HG03460 (cell line): ENCODE measurements around the gene SAFB.

ENCODE experiments used
- ATAC-seq: cut with Tn5 transposase; IDR thresholded peaks from one replicate; pipeline ENCODE4 v1.9.1; 2021; ENCODE audit not compliant: unreplicated experiment

Gene SAFB

DNA sequence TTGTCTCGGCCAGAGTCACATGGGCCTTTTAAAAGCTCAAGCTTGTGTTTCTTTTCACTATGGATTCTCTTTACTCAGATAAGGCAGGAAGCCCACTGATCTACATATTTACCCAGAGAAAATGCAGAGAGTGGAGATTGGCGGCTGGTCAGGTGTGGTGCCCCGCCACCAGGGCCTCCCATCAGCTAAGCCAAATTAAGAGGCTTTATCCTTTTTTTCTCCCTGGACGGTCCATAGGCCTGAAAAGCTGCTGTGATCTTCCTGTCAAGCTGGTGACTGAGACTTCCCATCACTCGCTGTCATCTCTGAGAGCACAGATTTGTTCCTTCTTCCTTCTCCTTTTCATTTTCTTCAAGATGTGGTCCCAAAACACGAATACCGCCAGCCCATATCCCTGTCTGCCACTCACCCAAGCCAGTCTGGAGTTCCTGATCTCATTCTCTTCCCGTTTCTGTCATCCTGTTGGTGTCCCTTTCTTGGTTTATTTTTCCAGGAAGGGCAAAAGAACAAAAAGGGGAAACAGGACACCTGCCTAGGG, 1.9 kb downstream of the SAFB start:
- no peak for ATAC-seq

DNA sequence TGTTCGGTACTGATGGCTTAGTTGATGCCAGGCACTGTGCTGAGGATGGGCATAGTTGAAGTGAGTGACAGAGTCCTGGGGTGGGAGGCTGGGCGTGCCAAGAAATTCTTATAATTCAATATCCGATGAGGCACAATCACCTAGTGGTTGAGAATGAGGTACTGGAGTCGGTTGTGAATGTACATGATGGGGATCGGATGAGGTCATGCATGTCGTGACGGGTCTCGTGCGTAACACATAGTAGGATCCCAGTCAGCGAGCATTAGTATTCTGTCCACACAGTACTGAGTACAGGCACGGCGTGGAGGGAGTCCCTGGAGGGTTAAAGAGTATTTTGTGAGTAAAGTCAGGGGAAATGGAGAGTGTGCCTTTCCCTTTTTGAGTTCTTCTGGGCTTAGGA, 2.8 kb downstream of the SAFB start:
- no peak for ATAC-seq

DNA sequence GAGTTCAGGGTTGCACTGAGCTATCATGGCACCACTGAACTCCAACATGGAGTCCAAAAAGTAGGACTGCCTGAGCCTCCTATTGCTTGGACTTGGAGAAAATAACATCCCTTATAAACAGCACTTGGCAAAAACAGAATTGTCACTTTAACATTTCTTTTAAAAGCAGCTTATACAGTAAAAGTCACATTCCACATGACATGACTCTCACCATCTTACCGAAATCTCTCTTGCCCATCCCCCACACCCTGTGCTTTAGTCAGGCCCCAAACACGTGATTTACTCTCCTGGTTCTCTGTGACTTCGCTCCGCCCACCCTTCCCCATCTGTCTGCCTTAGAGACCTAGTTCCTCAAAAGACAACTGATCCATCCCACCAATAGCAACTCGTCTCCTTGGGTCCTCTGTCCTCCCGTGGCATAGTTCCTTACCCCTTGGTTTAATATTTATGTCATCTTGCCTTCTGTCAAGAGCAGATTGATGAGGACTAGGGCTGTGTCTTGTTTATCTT, 4.6 kb downstream of the SAFB start:
- ATAC-seq, result no peak

DNA sequence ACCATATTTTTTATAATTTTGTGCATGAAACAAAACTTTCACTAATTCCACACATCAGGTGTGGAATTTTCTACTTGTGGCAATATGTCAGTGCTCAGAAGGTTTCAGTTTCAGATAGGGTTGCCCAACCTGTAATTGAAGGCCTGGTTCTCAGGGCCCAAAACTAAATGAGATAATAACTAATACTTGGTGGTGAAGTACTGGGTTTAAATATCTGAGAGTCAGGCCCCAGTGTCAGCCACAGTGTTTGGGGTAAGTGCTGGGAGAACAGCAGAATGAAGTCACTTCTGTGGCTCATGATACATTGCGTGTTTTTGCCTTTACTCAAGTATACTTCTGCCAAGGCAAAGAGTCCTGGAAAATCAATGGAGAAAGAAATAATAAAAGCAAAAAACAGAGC, 5.6 kb downstream of the SAFB start:
- ATAC-seq, result no peak

DNA sequence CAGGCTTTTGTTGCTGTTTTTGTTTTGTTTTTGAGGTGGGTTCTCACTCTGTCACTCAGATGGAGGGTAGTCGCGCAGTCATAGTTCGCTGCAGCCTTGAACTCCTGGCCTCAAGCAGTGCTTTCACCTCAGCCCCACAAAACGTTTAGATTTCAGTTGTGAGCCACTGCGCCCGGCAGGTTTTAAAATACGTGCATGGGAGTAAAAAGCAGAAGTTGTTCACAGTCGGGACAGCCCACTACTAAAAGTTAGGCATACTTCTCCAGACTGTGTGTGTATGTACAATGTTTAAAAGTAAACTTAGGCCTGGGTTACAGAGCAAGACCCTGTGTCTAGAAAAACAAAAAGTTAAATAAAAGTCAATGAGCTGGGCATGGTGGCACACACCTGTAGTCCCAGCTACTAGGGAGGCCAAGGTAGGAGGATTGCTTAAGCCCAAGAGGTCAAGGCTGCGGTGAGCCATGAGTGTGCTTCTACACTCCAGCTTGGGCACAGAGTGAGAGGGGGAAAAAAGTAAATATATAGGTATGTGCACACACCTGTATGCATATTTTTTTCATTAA, 6.1 kb downstream of the SAFB start:
- no peak for ATAC-seq

DNA sequence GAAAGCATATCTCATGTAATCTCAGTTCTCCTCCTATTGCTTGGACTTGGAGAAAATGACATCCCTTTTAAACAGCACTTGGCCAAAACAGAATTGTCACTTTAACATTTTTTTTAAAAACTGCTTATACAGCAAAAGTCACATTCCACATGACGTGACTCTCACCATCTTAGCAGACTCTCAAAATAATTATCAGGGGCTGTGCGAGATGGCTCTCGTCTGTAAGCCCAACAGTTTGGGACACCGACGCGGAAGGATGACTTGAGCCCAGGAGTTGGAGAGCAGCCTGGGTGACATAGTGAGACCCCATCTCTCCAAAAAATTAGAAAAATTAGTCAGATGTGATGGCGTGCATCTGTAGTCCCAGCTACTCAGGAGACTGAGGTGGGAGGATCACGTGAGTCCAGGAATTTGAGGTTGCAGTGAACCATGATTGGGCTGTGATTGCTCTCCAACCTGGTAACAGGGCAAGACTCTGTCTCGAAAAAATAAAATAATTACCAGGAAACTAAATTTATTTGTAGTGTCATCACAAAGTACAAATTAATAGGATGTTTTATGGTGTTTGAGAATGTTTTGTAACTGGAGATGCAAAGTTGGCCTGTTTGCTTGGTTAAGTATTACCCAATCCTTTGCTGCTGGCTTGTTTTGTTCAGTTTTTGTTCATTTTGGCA, 8.8 kb downstream of the SAFB start:
- ATAC-seq, result no peak

DNA sequence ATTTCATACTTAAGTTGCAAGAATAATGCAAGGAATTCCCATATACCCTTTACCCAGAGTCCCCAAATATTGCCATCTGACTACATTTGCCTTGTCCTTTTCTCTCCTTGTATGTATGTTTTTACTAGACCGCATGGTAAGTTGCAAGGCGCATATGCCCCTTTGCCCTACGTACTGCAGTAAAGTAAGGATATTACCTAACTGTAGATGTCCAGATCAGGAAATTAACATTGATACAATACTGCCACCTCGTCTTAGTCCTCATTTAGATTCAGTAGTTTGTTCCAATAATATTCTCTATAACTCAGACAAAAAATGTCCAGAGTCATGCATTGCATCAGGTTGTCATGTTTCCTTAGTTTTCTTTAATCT, 9.3 kb downstream of the SAFB start:
- ATAC-seq, result no peak

DNA sequence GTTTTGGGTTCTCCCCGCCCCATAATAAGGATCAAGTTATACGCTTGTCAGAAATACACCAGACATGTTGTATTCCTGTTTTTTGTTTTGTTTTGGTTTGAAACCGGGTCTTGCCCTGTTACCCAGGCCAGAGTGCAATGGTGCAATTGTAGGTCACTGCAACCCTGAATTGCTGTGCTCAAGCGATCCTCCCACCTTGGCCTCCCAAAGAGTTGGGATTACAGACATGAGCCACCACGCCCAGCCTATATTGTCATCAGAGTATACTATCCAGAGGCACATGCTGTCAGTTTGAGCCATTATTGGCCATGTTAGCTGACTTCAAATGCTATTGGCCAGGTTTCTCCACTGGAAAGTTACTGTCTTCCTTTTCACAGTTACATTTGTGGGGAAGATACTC, 9.8 kb downstream of the SAFB start:
- ATAC-seq, result no peak

DNA sequence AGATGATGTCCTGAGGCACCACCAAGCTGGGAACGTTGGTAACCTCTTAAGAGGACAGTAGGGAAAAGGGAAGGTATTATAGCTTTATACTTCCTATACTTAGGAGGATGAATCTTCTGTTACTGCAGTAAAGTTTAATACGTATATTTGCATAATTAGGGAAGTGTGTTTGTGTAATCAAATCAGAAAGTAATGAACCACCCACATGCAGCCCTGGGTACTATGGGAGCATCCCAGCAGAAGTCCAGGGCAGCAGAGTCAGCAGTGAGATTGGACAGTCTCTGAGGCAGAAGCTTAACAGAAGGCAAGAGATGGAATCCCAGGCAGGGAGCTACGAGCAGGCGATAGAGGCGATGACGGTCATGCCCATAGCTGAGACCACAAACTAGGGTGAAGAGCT, 12.5 kb downstream of the SAFB start:
- ATAC-seq, result no peak

DNA sequence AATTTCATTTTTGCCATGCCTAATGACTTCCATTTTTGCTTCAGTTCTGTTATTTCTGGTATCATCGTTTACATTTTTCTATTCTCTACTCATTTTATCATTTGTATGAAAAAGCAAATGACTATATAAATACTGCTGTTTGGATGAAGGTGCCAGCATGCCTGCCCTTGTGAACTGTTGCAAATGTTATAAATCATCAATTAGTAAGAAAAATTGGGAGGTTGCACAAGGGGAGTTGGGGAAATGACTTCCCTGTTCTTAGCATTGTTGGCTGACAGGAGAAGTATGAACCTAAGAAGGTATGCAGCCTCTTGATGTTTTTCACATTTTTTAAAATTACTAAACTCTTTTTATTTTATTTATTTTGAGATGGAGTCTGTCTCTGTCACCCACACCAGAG, 15.1 kb downstream of the SAFB start:
- ATAC-seq, result no peak

DNA sequence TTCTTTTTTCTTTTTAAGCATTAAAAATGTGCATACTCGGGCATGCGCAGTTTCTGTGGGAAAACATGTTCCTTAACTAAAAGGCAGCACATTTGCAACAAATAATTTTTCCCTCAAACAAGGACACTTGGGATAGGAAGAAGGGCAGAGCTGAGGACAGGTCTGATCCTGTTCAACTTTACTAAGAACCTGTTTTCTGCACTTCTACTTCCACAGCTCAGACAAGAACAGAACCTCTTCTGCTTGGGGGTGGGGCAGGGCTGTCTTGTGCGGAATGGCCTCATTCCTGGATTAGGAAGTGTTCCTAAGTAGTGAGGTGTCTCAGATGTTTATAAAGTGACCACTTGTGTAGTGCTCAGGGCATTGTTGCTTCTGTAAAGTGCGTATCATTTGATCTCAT, 18.3 kb downstream of the SAFB start:
- ATAC-seq, result no peak

DNA sequence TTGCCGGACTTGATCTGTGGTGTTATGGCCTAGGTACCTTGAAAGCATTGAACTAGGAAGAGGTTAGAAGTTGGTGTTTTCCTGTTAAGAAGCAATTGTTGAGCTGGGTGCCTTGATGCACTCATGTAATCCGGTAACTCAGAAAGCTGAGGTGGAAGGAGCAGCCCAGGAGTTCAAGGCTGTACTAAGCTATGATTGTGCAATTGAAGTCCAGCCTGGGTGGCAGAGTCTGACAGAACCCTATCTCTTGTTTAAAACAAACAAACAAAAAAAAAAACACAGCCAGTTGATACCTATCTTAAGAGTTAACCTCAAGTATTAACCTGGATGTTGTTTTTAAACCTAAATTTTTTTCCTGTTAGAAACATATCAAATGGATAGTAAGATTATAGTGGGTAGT, 19.3 kb downstream of the SAFB start:
- ATAC-seq, result no peak

DNA sequence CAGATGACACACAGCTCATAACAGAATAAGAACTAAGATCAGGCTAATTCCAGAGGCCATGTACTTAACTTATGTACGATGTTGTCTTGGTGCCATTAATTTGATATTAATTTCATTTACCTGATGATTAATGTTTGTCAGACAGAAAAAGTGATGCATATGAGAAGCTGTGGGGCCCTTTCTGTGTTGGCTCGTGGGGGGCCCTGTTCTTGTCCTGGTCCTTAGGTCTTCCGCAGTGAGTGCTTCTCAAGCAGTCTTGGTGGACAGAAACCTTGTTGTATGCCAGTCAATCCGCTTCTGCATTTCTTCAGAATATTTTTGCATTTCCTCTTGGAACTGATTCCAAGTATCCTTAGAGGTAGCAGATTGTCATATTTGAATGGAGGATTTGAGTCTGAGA, 20.2 kb downstream of the SAFB start:
- no peak for ATAC-seq

DNA sequence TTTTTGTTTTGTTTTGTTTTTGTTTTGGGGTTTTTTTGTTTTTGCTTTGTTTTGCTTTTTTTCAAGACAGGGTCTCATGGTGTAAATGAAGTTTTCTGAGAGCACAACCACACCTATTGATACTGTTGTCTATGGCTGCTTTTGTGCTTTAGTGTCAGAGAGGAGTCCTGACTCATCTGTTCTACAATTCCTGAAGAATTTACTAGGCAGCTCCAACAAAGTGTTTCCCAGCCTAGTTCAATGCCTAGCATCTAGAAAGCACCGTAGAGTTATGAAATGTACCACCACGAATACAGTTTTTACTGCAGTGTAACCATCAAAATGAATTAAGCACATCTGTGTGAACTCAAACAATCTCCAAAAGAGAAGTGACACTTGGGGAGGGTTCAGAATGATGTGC, 21.2 kb downstream of the SAFB start:
- ATAC-seq, result no peak

DNA sequence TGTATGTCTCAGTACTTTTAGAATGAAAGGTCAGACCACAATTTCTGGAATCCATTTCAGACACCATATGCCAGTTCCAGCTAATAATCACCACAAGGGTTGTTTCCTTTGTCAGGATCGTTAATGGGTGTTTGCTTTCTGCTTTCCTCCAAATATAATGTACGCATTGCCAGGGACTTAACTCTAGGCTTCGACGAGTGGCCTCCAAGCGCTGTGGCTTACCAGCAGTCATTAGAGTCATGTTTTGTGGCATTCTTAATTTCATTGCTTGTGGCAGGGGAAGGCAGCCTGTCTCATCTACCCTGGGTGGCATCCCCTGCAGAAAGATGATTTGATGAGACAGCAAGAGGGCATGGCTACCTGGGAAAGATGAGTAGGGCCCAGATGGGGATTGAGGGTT, 22.5 kb downstream of the SAFB start:
- no peak for ATAC-seq

DNA sequence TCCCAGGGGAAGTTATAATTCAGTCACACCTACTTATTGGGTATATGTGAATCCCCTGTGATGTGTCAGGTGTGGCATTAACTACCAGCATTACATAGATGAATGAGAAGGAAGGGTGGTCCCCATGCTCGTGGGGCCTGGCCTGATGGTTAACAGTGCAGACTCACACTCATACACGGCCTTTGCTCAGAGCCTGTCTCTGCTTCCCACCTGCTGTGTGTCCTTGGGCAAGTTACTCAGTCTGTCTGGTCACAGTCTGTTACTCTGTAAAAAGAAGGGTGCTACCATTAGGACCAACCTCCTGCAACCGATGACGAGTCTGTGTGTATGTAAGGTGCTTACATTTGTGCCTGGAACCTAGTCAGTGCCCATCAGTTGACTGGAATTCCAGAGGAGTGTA, 23.8 kb downstream of the SAFB start:
- no peak for ATAC-seq

DNA sequence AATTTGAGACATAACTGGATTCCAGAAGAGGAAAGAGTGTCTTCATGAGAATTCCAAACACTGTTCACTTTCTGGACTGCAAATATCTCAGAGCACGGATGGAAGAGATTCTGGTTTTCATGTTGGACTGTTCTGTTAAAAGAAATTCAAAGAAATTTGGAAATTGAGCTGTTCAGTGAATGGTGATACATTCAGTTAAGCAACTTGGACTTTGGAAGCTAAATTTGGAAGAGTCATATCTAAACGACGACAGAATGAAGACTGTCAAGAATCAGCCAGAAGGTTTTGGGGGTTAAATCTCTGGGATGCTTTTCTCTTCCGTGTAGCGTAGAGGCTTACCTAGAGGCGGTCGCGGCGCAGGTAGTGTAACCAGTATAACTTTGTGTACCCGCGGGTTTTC, 25.6 kb downstream of the SAFB start:
- ATAC-seq, result no peak

DNA sequence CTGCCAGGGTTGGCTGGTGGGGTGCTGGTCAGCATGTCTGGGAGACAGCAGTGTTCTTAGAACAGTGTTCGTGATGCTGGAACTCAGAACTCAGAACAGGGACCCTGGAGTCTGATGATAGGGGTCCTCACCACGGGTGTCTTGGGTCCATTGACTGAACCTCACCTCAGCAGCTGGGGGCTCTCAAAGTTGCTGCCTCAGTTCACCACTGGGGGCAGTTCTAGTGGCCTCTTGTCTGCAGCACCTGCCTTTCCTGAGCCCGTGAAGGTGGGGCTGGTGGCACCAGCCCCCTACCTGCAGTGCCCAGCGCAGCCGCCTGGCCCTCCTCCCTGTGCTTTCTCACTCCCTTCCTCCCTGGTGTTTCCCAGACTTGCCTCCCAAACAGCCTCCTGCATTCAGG, 28.5 kb downstream of the SAFB start:
- ATAC-seq, result no peak

DNA sequence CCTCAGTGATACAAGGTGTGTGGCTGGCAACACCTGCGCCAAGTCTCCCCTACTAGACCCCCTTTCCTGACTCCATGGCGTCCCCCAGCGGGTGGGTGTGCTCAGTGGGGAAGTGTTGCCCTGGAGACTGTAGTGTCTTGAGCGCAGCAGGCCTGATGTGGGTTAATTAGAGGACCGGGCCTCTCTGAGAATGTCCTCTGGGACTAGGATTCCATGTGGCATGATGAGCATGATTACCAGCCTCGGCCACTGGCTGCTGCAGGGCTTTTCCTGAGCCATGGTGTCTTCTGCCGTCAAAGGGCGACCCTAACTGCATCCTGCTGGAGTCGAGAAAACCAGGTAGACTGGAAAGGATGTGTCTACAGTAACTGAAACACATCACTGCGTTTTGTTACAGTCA, 29.4 kb downstream of the SAFB start:
- ATAC-seq, result no peak

DNA sequence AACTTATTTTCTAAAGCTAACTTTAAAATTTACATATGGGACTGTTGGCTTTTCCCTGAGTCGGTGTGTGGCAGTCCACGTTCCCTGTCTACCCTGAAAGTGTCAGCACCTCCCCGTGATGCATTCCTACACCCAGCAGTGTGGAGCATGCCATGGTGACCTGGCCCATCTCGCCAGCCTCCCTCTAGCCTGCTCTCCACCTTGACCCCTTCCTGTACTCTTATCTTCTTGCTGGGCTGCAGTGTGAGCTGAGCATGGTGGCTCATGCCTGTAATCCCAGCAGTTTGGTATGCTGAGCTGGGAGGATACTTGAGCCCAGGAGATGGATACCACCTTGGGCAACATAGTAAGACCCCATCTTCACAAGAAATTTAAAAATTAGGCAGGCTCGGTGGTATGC, 32.0 kb downstream of the SAFB start:
- no peak for ATAC-seq

DNA sequence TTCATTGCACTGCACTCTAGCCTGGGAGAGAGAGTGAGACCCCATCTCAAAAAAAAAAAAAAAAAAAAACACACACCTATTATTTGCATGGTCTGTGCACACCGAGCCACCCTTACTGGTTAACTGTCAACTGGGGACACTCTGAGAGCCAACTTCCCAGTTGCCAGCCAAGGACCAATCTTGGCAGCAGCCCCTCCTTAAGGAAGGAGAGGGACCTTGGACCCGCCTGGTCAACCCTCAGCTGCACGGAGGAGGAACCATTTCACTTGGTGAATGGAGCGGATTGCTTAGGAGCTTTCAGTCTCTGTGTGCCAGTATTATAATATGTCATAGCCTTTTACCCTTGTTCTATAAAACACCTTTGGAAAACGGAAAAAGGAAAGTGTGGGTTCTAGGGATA, 32.5 kb downstream of the SAFB start:
- ATAC-seq, result no peak

DNA sequence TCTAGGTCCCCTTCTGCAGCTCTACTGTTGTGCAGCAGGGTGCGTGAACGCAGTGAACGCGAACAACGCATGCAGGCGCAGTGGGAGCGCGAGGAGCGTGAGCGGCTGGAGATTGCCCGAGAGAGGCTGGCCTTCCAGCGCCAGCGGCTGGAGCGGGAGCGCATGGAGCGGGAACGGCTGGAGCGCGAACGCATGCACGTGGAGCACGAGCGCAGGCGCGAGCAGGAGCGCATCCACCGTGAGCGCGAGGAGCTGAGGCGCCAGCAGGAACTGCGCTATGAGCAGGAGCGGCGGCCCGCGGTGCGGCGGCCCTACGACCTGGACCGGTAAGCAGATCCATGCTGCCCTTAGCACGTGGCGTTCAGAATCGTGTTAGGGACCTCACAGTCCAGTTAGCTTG, 38.6 kb downstream of the SAFB start:
- no peak for ATAC-seq

DNA sequence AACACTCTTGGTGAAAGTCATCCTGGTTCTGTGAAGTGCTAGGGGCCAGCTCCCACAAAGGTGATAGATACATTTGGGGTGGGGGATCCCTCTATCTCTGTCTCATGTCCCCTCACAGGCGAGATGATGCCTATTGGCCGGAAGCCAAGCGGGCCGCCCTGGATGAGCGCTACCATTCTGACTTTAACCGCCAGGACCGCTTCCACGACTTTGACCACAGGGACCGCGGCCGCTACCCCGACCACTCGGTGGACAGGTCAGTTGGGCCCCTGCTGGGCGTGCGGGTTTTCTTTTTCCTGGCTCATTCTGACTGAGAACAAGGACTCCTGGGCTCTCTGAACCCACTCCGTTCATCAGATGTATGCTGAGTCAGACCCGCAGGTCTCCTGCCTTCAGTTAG, 41.0 kb downstream of the SAFB start:
- ATAC-seq, result no peak
